HG02571 (cell line): Measurements from ENCODE around the gene SAV1.
A peak's percentile ranks its signal among the peaks of the same experiment; 100 is the strongest.
"Not testable (repeated sequence)": the region's sequence is repeated elsewhere in the genome, so short reads cannot be mapped to it uniquely, and the experiment has no call there.

Experiments used
- ATAC-seq: cut with Tn5 transposase; IDR thresholded peaks from one replicate; pipeline ENCODE4 v1.9.1; 2021; ENCODE audit warnings: mild to moderate bottlenecking, moderate library complexity; ENCODE audit not compliant: unreplicated experiment

The SAV1 gene

GRCh38 chr14:50666772-50667683, 1.1 kb downstream of the SAV1 start:
- no peak for ATAC-seq

DNA sequence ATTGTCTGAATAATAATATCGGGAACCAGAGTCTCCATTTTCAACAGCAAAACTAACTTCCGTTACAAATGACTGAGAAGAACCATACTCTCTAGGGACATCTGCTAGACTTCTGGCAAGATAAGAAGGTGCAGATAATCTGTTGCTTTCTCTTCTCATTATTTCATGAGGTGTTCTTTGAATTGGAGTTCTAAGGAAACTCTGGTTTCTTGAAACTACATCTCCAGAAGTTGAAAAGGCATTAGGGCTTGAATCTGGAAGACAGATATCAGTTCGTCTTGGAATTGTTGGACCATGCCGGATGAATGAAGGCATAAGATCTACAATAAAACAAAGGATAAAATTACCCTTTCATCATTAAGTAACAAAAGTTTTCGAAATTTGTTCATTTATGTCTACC, 2.8 kb downstream of the SAV1 start:
- not testable (repeated sequence) for ATAC-seq

DNA sequence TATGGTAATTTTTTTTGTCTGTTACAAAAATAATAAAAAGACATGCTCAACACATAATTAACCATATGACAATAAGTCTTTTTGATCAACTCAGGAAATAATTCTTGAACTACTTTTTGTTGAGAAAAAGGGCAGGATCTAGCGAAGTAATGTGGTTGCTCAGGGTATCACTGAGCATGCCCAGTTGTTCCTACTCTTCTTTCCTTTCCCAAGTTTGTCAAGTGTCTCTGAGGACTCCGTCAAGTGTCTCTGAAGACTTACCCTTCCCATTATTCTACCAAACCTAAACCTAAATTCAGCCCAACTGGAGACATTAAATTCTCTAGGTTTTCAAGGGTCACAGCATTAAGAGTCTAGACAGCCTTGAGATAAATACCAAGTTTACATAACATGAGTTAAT, 3.5 kb downstream of the SAV1 start:
- ATAC-seq = not testable (repeated sequence)

- no peak for ATAC-seq
Observed at GRCh38 chr14:50659327-50659974, 8.7 kb downstream of the SAV1 start.

GRCh38 chr14:50658203-50658602, 9.9 kb downstream of the SAV1 start:
- ATAC-seq = no peak

DNA sequence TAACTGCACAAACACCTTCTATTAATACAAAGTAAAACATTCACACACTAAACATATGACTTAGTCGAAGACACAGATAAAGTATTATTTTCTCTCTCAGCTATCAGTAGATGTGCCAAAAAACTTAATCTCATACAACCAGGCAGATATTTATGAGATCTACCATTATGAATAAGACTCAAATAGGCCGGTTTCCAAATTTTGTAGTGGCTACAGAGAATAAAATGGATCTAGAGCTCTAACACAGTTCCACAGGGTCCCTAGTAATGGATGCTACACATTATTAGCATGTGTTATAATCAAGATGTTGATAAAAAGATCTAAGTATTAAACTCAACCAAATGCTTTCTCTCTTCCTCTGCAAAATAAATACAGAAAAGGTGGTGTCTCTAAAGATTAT, 10.4 kb downstream of the SAV1 start:
- ATAC-seq = no peak

- ATAC-seq = no peak
Observed at GRCh38 chr14:50656776-50657175, 11.3 kb downstream of the SAV1 start.

DNA sequence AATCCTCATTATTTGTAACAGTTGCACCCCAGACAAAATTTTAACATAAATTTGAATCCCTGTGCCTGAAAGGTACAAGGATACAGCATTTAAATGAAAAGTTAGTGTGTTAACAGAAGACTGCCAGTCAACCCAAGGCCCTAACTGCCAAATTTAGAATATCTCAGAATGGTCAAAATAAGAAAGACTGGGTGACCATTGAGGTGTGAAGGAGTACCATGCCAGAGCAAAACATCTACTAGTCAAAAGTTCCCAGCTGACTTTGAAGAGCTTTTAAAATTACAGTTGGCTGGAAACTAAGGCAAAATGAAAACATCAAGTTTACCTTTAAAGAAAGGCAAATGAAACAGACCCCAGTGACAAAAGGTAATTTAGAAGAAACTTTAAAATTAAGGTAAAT, 18.4 kb downstream of the SAV1 start:
- no peak for ATAC-seq

- no peak for ATAC-seq
Observed at GRCh38 chr14:50647753-50648152, 20.4 kb downstream of the SAV1 start.

- ATAC-seq = peak; percentile 89
Observed at GRCh38 chr14:50647282-50647681, 20.8 kb downstream of the SAV1 start.

DNA sequence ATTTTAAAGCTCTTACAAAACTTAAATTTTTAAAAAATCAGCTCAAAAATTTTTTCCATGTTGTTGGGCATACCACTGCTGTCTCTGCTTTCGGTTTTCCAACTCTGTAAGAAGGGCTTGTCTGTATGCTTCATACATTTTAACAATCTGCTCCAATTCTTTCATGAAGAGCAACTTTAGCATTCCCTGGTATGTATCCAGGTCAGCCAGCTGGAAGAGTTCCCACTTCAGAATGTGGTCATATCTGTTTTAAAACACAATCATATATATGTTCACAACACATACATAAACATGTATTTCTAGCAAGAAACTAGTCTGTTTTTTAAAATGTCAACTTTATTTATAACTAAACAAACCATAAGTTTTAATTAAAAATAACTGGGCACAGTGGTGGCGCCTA, 33.0 kb downstream of the SAV1 start:
- ATAC-seq = no peak

GRCh38 chr14:50633954-50634353, 34.2 kb downstream of the SAV1 start:
- no peak for ATAC-seq

GRCh38 chr14:50631408-50631821, 36.7 kb downstream of the SAV1 start:
- no peak for ATAC-seq

DNA sequence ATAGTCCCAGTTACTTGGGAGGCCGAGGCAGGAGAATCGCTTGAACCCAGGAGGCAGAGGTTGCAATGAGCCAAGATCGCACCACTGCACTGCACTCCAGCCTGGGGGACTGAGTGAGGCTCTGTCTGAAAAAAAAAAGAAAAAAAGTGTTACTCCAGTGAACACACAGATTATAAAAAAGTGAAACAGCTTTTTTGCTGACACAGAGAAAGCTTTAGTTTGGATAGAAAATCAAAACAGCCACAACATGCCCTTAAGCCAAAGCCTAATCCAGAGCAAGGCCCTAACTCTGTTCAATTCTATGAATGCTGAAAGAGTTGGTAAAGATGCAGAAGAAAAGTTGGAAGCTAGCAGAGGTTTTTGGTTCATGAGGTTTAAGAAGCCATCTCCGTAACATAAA, 43.2 kb downstream of the SAV1 start:
- ATAC-seq = not testable (repeated sequence)

DNA sequence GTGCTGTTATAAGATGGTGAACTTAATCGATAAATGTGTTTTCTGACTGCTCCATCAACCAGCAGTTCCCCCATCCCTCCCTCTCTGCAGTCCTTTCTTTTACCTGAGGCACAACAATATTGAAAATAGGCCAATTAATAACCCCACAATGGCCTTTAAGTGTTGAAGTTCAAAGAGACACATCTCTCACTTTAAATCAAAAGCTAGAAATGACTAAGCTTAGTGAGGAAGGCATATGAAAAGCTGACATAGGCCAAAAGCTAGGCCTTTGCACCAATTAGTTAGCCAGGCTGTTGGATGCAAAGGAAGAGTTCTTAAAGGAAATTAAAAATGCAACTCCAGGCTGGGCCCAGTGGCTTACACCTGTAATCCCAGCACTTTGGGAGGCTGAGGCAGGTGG, 43.7 kb downstream of the SAV1 start:
- ATAC-seq = no peak

- no peak for ATAC-seq
Observed at GRCh38 chr14:50622978-50623377, 45.1 kb downstream of the SAV1 start.

- no peak for ATAC-seq
Observed at GRCh38 chr14:50620341-50620740, 47.8 kb downstream of the SAV1 start.

GRCh38 chr14:50619569-50620141, 48.5 kb downstream of the SAV1 start:
- peak; percentile 61 for ATAC-seq

GRCh38 chr14:50616275-50616674, 51.8 kb downstream of the SAV1 start:
- ATAC-seq = no peak

- no peak for ATAC-seq
Observed at GRCh38 chr14:50615552-50615951, 52.6 kb downstream of the SAV1 start.

DNA sequence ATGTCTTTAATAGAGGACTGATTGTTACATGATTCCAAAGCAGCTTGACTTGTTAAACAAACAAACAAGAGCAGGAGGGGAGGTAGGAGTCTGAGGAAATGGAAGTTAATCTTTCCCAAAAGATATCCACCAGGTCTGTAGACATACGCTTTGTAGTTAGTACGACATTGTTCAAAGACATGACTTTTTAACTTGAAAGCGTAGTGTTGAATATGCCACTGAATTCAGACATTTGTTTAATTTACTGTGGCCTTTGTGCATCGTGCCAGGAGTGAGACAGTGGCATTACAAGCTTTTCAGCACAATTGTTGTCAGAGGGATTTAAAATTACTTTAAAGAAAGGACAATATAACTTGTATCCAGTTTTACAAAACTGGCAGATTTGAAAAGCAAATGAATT, 53.0 kb downstream of the SAV1 start:
- ATAC-seq = no peak

GRCh38 chr14:50612806-50613205, 55.3 kb downstream of the SAV1 start:
- no peak for ATAC-seq
